HG03280 (cell line): ENCODE data around the gene TMEM86B.

Experiments
- ATAC-seq: cut with Tn5 transposase; IDR thresholded peaks from one replicate; pipeline ENCODE4 v1.9.1; 2021; ENCODE audit warnings: mild to moderate bottlenecking, moderate library complexity; ENCODE audit not compliant: unreplicated experiment

The TMEM86B gene

GRCh38 chr19:55179606-55180484 is 48.7 kb downstream of the TMEM86B start, which contains the start of gene SYT5:
Gene SYT5 (minus strand): TSS chr19:55180289. CDS start chr19:55179041, 1,248 bp downstream.
- ATAC-seq: peak; percentile 43

GRCh38 chr19:55178781-55179599 is 49.6 kb downstream of the TMEM86B start:
- peak; percentile 79 for ATAC-seq
